Kidney (tissue), 14 donors: Measurements from ENCODE around the gene FASN. TPM values are rescaled to one million over a fixed set of nuclear protein-coding genes. Genes with fewer than 3 reads are reported as not detected.
"Not testable (repeated sequence)": the region's sequence is repeated elsewhere in the genome, so short reads cannot be mapped to it uniquely, and the experiment has no call there.

Experiments used
- DNase-seq, 5 donors: peaks; one replicate each; pipeline ENCODE4 v3.0.0-alpha.2; 2013 to 2020
- FAIRE-seq: peaks from 2 replicates; lab custom pipeline; 2012; peaks lifted over from hg19 to GRCh38; lab: Jason Lieb, UNC
- H3K27ac ChIP-seq, 2 donors: one replicate each; pipeline ENCODE4 v1.7.0; 2013; ENCODE audit warnings: low read depth in 2 of 2, low read length in 2 of 2, inconsistent platforms in 1 of 2
- H3K27me3 ChIP-seq: one replicate; pipeline ENCODE4 v1.7.1; 2013; ENCODE audit warnings: low read length, inconsistent platforms; ENCODE audit not compliant: control insufficient read depth, insufficient read depth
- H3K36me3 ChIP-seq, 3 donors: one replicate each; pipeline versions ENCODE4 v1.7.0 to v1.7.1; 2013; ENCODE audit warnings: low read length in 3 of 3, control low read depth in 1 of 3, inconsistent platforms in 1 of 3; ENCODE audit not compliant: insufficient read depth in 3 of 3, control insufficient read depth in 2 of 3
- H3K4me1 ChIP-seq, 3 donors: one replicate each; pipeline versions ENCODE4 v1.7.0 to v1.7.1; 2013; ENCODE audit warnings: low read length in 3 of 3, inconsistent platforms in 1 of 3, low read depth in 1 of 3; ENCODE audit not compliant: control insufficient read depth in 2 of 3, insufficient read depth in 2 of 3
- H3K4me3 ChIP-seq, 3 donors: one replicate each; pipeline versions ENCODE4 v1.7.0 to v1.8.1; 2013; ENCODE audit warnings: low read length in 3 of 3, control low read depth in 1 of 3, inconsistent platforms in 1 of 3
- H3K9ac ChIP-seq, 3 donors: one replicate each; pipeline versions ENCODE4 v1.7.0 to v1.7.1; 2013; ENCODE audit warnings: low read length in 3 of 3, control low read depth in 1 of 3, inconsistent platforms in 1 of 3
- H3K9me3 ChIP-seq, 3 donors: one replicate each; pipeline versions ENCODE4 v1.7.0 to v1.7.1; 2013; ENCODE audit warnings: low read length in 3 of 3, control low read depth in 1 of 3, inconsistent platforms in 1 of 3; ENCODE audit not compliant: control insufficient read depth in 2 of 3, insufficient read depth in 1 of 3
- intact Hi-C: fragments of 100-400 bp; cut with DNase I; formaldehyde crosslinking; loops from one replicate; pipeline ENCODE4 v1.11.1; 2022
- polyA plus RNA-seq: library from polyadenylated mRNA; stranded (reverse); fragments of 350-450 nt; fragmentation: Illumina TruSeq; extraction: RNeasy Lipid Tissue Mini Kit (QIAGEN cat#74804); gene quantifications from one replicate; pipeline ENCODE4 v1.2.3, GENCODE V29; 2014; ENCODE audit warnings: low read depth, low replicate concordance; ENCODE audit not compliant: insufficient read depth
- total RNA-seq: library from RNA; stranded (reverse); fragmentation: NEBNext Ultra II Directional; extraction: Animal tissue kit (Norgen Biotek cat#: 25700); gene quantifications from one replicate; pipeline ENCODE4 v1.2.1, GENCODE V29; 2021
- TF ChIP-seq, protein P1 (sequence below): IDR thresholded peaks from 3 replicates; pipeline ENCODE4 v1.5.1; 2012; ENCODE audit warnings: mild to moderate bottlenecking, moderate library complexity, borderline replicate concordance; ENCODE audit not compliant: insufficient read depth; ENCODE audit errors: extremely low read depth
- donor health status: control.
- donor health status: control.
- donor health status: control.
- donor health status: control.
- donor health status: control.
- donor health status: DM: yes; HTN: yes; CAD: no.
- donor health status: Normal renal cell carcinoma (clear cell type).

Gene FASN
- total and polyA plus RNA-seq, 2 donors from 2014 or later, result 13.6 to 43.3 TPM

DNA sequence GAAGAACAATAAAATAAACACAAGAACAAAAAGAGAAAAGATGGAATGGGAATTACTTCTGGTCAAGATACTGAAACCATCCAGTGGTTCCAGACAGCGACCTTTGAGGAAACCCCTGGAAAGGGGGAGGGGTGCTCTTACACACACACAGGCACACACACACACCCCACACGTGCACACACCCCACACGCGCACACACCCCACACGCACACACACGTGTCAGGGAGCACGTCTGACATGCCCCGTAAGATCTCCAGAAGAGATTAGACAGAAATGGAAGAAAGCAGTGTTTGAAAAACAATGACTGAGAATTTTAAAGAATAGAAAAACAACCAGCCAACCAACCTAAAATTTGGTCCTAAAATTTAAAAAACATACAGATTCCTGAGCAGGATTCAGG lies 45.3 kb upstream of the FASN start:
- Histone ChIP-seq H3K36me3 (peaks cover 0 to 2% (median 0%) of the 10 kb centered on the region in 3 donors), H3K9me3 (no peaks in the 10 kb centered on the region), H3K4me3 (no peak overlapping the region), H3K27ac (no peak overlapping the region), H3K4me1 (no peaks in the 10 kb centered on the region), H3K27me3 (no peaks in the 10 kb centered on the region), H3K9ac (no peak overlapping the region)
- TF ChIP-seq, protein P1, sequence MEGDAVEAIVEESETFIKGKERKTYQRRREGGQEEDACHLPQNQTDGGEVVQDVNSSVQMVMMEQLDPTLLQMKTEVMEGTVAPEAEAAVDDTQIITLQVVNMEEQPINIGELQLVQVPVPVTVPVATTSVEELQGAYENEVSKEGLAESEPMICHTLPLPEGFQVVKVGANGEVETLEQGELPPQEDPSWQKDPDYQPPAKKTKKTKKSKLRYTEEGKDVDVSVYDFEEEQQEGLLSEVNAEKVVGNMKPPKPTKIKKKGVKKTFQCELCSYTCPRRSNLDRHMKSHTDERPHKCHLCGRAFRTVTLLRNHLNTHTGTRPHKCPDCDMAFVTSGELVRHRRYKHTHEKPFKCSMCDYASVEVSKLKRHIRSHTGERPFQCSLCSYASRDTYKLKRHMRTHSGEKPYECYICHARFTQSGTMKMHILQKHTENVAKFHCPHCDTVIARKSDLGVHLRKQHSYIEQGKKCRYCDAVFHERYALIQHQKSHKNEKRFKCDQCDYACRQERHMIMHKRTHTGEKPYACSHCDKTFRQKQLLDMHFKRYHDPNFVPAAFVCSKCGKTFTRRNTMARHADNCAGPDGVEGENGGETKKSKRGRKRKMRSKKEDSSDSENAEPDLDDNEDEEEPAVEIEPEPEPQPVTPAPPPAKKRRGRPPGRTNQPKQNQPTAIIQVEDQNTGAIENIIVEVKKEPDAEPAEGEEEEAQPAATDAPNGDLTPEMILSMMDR, result no peak
- no peak for FAIRE-seq
- intact Hi-C loops, result no loop called here
- DNase-seq, result peak in 1 of 5 donors; percentile 32

DNA sequence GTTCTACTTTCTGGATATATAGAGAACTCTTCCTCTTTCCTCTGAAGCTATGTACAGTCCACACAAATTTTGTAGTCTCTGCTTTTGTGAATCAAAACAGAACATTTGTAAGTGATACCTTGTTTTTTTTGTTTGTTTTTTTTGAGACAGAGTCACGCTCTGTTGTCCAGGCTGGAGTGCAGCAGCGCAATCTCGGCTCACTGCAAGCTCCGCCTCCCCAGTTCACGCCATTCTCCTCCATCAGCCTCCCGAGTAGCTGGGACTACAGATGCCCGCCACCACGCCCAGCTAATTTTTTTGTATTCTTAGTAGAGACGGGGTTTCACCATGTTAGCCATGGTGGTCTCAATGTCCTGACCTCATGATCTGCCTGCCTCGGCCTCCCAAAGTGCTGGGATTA lies 41.9 kb upstream of the FASN start:
- H3K4me3 ChIP-seq, H3K36me3 ChIP-seq, H3K9me3 ChIP-seq, H3K9ac ChIP-seq, intact Hi-C loops, H3K27ac ChIP-seq, FAIRE-seq, H3K4me1 ChIP-seq, H3K27me3 ChIP-seq, DNase-seq: not testable (repeated sequence)

DNA sequence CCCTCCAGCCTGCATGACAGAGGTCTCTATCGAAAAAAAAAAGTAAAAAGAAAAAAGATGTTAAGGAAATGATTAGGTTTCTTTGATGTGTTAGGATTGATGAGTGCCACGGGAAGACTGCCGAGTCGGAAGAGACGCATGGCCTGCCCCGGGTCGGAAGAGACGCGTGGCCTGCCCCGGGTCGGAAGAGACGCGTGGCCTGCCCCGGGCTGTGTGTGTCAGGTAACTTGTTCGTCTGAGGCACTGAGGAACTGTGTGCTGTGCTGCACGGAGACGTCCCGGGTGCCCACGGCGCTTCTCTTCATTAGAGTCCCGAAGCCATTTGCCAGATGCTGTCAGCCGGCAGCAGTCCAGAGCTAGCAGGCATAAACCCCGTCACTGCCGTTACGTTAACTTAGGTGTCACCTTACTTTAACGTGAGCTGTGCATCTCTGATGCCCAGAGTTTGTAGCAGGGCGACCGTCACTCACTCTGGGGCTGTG lies 40.5 kb upstream of the FASN start:
- no peak overlapping the region for H3K27ac ChIP-seq
- DNase-seq (no peak), FAIRE-seq (no peak)
- H3K27me3 ChIP-seq, result no peaks in the 10 kb centered on the region
- no peaks in the 10 kb centered on the region for H3K9me3 ChIP-seq
- H3K36me3 ChIP-seq, result no peaks in the 10 kb centered on the region
- H3K4me1 ChIP-seq, result peaks cover 0 to 6% (median 4%) of the 10 kb centered on the region in 3 donors
- intact Hi-C loops, result no loop called here
- no peak overlapping the region for H3K4me3 ChIP-seq
- no peak overlapping the region for H3K9ac ChIP-seq
- TF ChIP-seq, protein P1, result no peak

DNA sequence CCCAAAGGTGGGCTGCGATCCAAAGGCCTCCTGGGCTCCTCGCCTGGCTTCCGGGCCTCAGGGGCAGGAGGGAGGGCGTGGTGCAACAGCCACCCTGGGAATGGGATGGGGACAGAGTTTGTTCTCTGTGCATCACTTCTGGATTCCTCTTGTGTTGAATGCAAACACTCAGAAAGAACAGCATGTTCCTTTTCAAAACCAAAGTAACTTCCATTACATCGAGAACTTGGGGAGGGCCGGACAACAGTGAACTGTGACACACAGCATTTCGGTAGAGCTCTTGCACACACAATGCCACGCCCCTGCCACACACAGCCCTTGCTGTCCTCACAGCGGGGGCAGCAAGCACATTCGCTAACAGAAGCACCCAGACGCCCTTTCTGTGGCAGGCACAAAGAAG lies 36.1 kb upstream of the FASN start:
- H3K9me3 ChIP-seq, result no peaks in the 10 kb centered on the region
- H3K9ac ChIP-seq, result no peak overlapping the region
- H3K36me3 ChIP-seq, result no peaks in the 10 kb centered on the region
- peaks cover 0 to 6% (median 4%) of the 10 kb centered on the region in 3 donors for H3K4me1 ChIP-seq
- FAIRE-seq, result no peak
- H3K4me3 ChIP-seq, result no peak overlapping the region
- H3K27me3 ChIP-seq, result no peaks in the 10 kb centered on the region
- intact Hi-C loops, result no loop called here
- no peak for DNase-seq
- no peak overlapping the region for H3K27ac ChIP-seq
- TF ChIP-seq, protein P1, result no peak

DNA sequence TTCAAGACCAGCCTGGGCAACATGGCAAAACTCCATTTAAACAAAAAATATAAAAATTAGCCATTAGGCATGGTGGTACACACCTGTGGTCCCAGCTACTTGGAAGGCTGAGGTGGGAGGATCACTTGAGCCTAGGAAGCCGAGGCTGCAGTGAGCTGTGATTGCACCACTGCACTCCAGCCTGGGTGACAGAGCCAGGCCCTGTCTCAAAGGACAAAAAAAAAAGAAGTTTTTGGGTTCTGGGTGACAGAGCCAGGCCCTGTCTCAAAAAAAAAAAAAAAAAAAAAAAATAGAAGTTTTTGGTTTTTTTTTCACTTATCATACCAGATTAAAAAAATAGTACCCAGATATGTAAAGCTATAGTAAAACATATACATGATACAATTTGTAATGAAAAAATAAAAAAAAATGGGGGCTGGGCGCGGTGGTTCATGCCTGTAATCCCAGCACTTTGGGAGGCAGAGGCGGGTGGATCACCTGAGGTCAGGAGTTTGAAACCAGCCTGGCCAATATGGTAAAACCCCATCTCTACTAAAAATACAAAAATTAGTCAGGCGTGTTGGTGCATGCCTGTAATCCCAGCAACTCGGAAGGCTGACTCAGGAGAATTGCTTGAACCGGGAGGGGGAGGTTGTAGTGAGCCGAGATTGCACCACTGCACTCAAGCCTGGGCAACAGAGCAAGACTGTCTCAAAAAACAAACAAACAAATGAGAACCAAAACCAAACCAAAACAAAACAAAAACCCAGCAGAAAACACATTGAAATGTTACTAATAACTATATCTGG lies 35.3 kb upstream of the FASN start:
- intact Hi-C loops, H3K27me3 ChIP-seq, H3K9me3 ChIP-seq, H3K4me1 ChIP-seq, H3K36me3 ChIP-seq, H3K27ac ChIP-seq, H3K4me3 ChIP-seq, FAIRE-seq, H3K9ac ChIP-seq: not testable (repeated sequence)
- peak in 2 of 5 donors; percentile 58 to 59 for DNase-seq
